ENCODE results near the gene GGCX.
"Not testable (repeated sequence)": the region's sequence is repeated elsewhere in the genome, so short reads cannot be mapped to it uniquely, and the experiment has no call there.

Gene GGCX

GRCh38 chr2:85561280-85562212 is at the start of gene GGCX:
TSS of gene GGCX (minus strand) at chr2:85561493. CDS start at chr2:85561428, 65 bp downstream.
- peak; percentile 92 to 96 for DNase-seq

GRCh38 chr2:85607268-85608215 is 46.2 kb upstream of the GGCX start:
- DNase-seq: no peak

GRCh38 chr2:85606116-85606455 is 44.8 kb upstream of the GGCX start:
- no peak for DNase-seq

GRCh38 chr2:85605406-85606115 is 44.3 kb upstream of the GGCX start:
- DNase-seq: no peak

DNA sequence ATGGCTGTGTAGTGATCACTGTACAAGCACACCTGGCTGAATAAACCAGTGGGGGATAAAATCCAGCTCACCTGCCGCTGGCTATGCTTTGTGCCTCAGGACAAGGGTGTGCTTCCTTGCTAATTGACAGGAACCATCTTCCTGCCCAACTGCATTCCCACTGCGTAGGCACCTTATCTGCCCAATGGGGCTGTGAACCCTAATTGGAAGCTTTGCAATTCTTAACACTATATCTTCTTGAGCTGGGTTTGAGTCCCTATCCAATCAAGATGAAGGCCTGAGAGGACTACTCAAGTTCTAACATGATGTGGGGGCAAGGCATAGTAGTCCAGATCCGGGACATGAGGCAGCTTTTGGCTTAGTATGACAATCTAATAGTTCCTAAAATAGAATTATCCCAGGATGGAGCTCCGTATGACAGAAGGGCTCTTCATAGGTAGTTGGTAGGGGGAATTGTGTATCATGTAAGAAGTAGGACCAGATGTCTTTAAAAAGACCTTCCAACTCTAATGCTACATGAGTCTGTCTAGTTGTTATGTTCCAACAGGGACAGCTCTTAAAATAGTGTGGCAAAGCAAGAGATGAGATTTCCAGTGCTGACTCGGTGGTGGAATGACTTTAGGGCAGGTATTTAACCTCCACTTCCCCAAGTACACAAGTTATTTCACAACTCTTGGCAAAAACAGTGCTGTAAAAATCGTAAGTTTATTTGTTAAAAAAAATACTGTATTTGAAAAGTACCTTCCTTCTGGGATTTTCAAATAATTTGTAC is 43.5 kb upstream of the GGCX start:
- peak in 1 of 2 experiments; percentile 5 for DNase-seq

- not testable (repeated sequence) for DNase-seq
These were observed 42.8 kb upstream of the GGCX start for GRCh38 chr2:85604133-85604444.

GRCh38 chr2:85602476-85603234 is 41.4 kb upstream of the GGCX start, which contains the start of gene TMEM150A:
TSS of gene TMEM150A (minus strand) at chr2:85602698. CDS start at chr2:85601948, 750 bp downstream.
- DNase-seq: peak; percentile 57 to 76

DNA sequence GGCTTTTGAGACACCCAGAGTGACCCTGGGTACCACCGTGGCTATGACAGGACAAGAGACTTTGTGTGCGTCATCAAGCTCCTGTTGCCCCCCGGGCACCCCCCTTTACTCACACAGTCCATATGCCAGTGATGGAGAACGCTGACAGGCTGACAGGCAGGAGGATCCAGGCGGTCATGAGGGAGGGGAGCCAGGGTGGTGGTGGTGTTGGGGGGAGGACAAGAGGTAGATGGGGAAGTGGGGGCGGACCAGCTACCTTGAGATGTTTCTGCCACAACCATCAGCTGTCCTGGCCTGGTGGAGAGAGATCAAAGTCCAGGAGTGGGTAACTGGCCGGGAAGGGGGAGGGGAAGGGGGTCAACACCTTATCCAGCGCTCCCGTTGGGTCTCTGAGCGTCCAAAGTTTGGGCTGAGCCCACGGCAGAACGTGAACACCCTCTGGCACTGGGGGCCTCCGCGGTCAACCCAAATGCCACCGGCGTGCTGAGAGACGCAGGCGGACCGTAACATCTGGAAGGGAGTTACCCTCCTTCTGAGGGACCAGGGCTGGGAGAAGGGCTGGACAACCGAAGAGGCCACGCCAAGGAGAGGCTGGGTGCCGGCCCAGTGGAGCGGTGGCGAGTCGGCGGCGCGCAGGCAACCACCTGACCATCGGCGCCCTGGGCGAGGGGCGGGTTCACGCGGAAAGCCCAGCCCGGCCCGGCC is 40.6 kb upstream of the GGCX start:
- DNase-seq: no peak

DNA sequence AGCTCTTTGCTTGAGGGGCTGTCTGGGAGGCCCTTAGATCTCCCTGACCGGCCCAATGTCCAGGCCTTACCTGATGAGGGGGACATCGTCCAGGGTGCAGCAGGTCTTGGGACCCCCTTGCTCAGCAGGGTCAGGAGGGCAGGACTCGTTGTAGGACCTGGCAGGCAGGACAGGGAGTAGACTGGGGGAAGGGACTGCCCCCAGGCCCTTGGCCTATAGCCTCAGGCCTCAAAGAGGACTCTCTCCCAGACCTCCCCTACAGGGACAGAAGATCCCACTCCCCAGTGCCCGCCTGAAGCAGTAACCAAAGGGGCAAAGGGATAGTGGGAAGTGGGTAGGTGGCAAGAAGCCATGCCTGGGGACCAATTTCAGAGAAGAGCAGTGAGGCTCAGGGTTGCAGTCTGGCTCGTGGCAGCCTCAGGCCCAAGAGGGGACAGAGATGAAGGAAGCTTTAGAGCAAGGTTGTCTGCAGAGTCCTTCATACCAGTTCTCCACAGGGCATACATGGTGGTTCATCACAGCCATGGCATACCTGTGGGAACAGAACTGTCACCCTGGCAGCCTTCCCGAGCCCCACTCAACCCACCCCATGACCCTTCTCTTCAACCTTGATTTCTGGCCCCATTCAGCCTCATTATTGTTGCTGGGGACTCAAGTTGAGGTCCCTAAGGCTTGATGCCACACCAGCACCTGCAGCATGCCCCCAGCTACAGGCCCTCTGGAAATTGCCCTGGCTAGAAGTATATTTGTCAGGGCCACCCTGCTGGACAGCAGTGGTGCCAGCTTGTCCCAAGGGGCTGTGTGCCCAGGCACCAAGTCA is 39.9 kb upstream of the GGCX start:
- DNase-seq: no peak

GRCh38 chr2:85600235-85600575 is 38.9 kb upstream of the GGCX start:
- DNase-seq: no peak

GRCh38 chr2:85599468-85600234 is 38.4 kb upstream of the GGCX start:
- no peak for DNase-seq

DNA sequence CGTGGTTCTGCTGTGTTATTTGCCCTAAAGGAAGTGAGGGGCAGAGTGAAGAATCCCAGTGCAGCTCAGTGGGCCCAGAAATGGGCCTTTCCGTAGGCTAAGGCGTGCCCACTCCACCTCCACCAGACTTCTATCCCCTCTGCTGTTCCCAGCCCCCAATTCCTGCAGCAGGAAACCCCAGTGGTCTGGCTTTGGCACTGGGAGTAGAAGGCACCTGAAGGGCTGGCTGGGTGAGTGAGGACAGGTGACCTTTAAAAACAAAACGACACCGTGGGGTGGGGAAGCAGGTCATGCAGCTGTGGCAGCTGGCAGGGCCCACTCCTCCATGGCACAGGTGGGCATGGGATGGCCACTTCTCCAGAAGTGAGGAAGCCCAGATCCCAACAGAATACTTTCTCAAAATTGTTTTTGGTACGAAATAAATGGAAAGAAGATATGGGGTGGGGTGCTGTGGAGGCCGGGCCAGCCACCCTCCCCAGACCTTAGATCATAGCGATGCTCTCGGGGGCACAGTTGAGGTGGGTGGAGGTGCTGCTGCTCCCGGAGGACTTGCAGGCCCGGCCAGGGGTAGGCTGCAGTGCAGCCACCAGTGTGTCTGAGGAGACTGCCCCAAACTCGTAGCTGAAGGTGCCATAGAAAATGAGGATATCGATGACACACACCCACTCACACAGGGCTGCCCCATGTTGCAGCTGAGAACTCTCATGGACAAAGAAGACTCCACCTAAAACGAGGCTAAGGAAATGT is 37.5 kb upstream of the GGCX start:
- no peak for DNase-seq

DNA sequence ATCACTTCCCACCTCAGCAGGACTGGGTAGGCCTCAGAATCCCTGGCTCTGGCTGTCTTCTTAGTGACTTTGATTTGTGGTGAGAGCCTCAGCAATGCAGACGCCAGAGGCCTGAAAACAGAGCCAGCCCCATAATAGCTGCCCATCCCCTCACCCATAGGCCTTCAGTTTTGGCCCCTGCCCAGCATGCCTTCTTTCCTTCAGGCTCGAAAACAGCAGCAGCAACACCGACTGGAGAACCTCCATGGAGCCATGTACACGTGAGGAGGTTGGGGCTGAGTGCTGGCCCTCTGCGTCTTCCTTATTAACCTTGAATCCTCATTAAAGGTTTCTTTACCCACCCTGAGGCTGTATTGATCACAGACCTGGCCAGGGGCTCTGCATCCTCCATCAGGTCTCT is 35.9 kb upstream of the GGCX start:
- DNase-seq: no peak

GRCh38 chr2:85596486-85597143 is 35.3 kb upstream of the GGCX start:
- DNase-seq: no peak

- DNase-seq: no peak
These were observed 34.7 kb upstream of the GGCX start for GRCh38 chr2:85596026-85596333.

GRCh38 chr2:85595301-85596025 is 34.2 kb upstream of the GGCX start, which contains the start of gene RNF181:
TSS of gene RNF181 (plus strand) at chr2:85595745. CDS start at chr2:85595764, 19 bp downstream.
- DNase-seq: peak; percentile 94 to 99

DNA sequence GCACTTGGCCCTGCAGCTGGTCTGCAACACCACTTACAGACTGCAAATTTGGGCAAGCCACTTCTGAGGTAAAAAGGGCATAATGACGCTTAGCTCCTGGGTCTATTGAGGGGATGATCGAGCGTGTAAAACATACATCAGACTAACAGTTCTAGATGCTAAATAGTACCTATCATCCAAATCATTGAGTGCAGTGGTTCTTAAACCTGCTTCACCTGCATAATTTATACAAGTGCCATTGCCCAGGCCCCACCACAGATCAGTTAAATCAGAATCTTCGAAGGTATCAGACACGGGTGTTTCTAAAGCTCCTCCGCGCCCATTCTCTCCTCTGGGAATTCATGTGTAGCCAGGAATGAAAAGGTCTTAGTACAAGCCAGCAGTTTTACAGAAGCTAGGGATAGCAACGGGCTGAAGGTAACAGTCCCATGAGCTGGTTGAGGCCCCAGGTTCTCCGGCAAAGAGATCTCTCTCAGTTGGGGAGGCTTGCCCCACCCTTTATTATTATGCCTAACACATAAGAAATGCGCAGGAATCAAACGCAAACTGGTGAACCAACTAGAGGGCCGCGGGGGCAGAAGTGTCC is 33.5 kb upstream of the GGCX start:
- DNase-seq: no peak

All from NCI-H2081 (cell line).